ENCODE measurements around the gene FAT1.
"Not testable (repeated sequence)": the region's sequence is repeated elsewhere in the genome, so short reads cannot be mapped to it uniquely, and the experiment has no call there.

FAT1 gene

GRCh38 chr4:186757696-186758355 is 34.2 kb upstream of the FAT1 start:
- no peak overlapping the region for H3K27ac Mint-ChIP-seq
- no peak for ATAC-seq
- H3K4me3 Mint-ChIP-seq, result no peak overlapping the region
- no peaks in the 10 kb centered on the region for H3K36me3 Mint-ChIP-seq
- H3K4me1 Mint-ChIP-seq, result no peaks in the 10 kb centered on the region
- H3K9me3 Mint-ChIP-seq, result peaks cover 7% of the 10 kb centered on the region
- H3K27me3 Mint-ChIP-seq, result no peaks in the 10 kb centered on the region

- not testable (repeated sequence) for H3K9me3 Mint-ChIP-seq, H3K27ac Mint-ChIP-seq, ATAC-seq, H3K36me3 Mint-ChIP-seq, H3K4me3 Mint-ChIP-seq, H3K4me1 Mint-ChIP-seq, H3K27me3 Mint-ChIP-seq
These were observed 32.9 kb upstream of the FAT1 start for GRCh38 chr4:186756550-186756949.

DNA sequence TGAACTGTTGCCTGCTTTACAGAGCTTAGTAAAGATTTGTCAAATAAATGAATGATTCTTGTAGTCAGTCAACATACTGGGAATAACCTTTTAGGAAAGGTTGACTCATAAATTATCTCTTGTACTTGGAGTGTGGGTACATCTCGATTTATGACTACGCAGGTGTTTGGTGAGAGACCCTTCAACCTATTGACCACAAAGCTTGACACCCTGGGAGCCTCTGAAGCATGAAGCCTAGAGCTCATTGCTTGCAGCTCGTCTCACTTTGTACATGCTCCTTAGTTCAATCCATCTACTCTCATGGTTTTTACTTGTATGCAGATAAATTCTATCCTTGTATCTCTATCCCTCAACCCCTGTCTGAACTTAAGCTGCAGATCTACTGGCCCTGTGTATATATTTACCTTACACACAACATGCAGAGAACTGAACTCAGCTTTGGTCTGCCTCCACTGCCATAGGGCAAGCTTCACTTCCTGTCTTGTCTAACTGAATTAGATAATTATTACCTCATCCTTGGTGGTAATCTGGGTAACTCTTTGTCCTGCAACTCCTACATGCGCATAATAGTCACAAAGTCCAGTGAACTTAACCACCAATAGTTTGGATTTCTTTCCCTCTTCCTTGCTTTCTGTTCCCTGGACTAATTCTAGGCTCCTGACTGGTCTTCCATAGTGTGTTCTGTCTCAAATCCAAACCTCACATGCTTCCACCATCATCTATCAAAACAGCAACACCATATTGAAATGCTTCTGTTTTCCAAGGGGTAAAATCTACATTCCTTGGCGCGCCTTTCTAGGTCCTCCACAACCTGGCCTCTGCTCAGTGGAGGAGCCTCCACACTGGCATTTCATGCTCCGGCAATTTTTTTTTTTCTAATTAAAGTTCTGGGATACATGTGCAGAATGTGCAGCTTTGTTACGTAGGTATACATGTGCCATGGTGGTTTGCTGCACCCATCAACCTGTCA is 32.2 kb upstream of the FAT1 start:
- Mint-ChIP-seq H3K27me3 (no peaks in the 10 kb centered on the region), H3K4me1 (no peaks in the 10 kb centered on the region), H3K4me3 (no peak overlapping the region), H3K27ac (no peak overlapping the region), H3K9me3 (peaks cover 7% of the 10 kb centered on the region), H3K36me3 (no peaks in the 10 kb centered on the region)
- ATAC-seq, result no peak

DNA sequence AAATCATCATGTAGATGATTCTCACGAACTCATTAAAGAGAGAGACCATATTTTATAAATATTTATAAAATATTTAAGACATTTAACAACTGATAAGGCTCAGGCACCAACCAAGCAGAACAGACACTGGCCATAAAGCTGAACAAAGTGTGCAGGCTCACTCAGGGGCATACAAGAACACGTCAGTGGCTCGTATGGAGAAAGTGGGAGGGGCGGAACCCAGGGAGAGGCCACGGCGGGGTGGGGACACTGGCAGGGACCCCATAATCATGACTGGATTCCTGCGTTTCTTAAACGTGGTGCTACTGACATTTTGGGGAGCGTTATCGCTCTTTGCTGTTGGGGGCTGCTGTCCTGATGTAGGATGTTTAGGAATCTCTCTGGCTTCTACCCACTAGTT is 31.3 kb upstream of the FAT1 start:
- ATAC-seq, result no peak
- H3K36me3 Mint-ChIP-seq, result no peaks in the 10 kb centered on the region
- H3K27me3 Mint-ChIP-seq, result no peaks in the 10 kb centered on the region
- peaks cover 7% of the 10 kb centered on the region for H3K9me3 Mint-ChIP-seq
- no peak overlapping the region for H3K4me3 Mint-ChIP-seq
- no peaks in the 10 kb centered on the region for H3K4me1 Mint-ChIP-seq
- no peak overlapping the region for H3K27ac Mint-ChIP-seq

GRCh38 chr4:186752325-186752724 is 28.7 kb upstream of the FAT1 start:
- Mint-ChIP-seq H3K9me3 (peaks cover 7% of the 10 kb centered on the region), H3K4me1 (no peaks in the 10 kb centered on the region), H3K27me3 (no peaks in the 10 kb centered on the region), H3K4me3 (no peak overlapping the region), H3K36me3 (no peaks in the 10 kb centered on the region), H3K27ac (no peak overlapping the region)
- ATAC-seq, result no peak

- no peak overlapping the region for H3K4me3 Mint-ChIP-seq
- H3K36me3 Mint-ChIP-seq, result no peaks in the 10 kb centered on the region
- no peaks in the 10 kb centered on the region for H3K4me1 Mint-ChIP-seq
- H3K9me3 Mint-ChIP-seq, result no peaks in the 10 kb centered on the region
- no peaks in the 10 kb centered on the region for H3K27me3 Mint-ChIP-seq
- H3K27ac Mint-ChIP-seq, result no peak overlapping the region
- ATAC-seq, result no peak
These were observed 26.1 kb upstream of the FAT1 start for GRCh38 chr4:186749611-186750281.

DNA sequence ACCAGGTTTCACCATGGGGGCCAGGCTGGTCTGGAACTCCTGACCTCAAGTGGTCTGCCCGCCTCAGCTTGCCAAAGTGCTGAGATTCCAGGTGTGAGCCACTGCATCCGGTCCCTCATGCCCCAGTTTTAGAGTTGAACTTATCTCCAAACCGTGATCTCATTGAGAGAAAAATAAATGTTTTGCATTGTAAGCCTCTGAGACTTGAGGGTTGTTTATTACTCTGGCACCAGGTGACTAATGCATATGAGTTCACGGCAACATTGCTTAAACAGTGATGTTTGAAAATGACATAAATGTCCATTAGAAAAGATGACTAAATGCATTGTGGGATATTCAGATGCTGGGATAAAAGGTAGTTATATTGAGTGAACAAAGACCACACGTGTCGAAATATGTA is 22.9 kb upstream of the FAT1 start:
- Mint-ChIP-seq H3K4me1 (no peaks in the 10 kb centered on the region), H3K27ac (no peak overlapping the region), H3K36me3 (no peaks in the 10 kb centered on the region), H3K9me3 (no peaks in the 10 kb centered on the region), H3K4me3 (no peak overlapping the region), H3K27me3 (no peaks in the 10 kb centered on the region)
- ATAC-seq, result no peak

DNA sequence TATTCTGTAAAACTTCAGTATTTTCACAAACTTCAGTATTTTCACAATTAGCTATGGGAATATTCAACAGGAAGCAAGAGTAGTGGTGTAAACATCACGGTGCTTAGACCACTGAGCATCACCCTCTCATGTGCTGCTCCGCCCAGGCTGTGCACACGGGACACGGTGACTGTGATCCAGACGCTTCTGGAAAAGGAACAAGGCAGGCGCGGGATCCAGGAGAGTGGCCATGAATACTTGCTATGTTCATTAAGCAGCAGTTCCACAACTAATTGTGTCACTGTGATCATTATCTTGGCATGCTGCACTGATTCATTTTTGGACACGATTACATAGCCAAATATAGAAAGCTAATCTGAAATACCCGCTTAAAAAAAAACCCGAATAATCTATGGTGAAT is 19.6 kb upstream of the FAT1 start:
- no peaks in the 10 kb centered on the region for H3K36me3 Mint-ChIP-seq
- no peak overlapping the region for H3K27ac Mint-ChIP-seq
- no peak overlapping the region for H3K4me3 Mint-ChIP-seq
- H3K9me3 Mint-ChIP-seq, result no peaks in the 10 kb centered on the region
- H3K4me1 Mint-ChIP-seq, result no peaks in the 10 kb centered on the region
- no peak for ATAC-seq
- H3K27me3 Mint-ChIP-seq, result no peaks in the 10 kb centered on the region

DNA sequence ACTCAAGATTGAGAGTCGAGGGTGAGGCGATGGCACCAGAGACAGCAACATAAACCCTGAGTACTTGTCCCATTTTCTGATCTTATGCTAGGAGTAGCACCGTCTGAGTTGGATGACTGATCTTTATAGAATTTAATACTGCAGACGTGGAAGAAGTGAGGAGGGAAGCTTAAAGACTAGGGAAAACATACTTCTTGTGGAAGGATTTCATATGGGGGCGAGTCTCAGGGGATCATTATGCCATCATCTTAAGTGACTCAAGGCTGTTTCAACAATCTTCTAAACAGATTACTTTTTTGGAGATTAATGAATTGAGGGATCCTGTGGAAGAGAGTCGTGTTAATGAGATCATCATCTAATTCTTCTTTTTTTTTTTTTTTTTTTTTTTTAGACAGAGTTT is 17.2 kb upstream of the FAT1 start:
- H3K27me3 Mint-ChIP-seq, result no peaks in the 10 kb centered on the region

DNA sequence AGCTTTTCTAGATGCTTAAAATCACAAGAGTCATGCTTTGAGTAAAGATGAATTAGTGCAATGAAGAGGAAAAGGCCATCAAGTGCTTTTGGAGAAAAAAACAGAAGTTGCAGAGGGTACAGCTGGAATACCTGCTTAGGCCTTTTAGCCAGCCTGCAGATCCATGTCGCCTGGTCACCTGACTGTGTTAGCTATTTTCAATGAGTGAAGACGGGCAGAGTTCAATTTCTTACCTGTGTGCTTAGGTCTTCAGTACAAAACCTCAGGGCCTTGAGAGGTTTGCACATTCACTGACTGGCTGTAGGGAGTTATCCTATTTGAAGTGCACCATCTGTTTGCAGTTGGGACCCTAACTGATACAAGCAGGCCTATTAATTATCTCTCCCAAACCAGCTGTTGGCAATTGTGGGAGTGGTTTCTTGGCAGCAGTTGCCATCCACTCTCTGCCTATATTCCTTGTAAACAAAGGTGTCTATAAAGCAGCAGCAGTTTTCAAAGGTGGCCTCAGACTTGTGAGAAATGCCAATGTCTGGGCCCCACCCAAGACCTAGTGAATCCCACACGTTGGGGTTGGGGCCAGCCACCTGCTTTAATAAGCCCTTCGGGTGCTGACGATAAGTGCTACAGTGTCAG is 16.3 kb upstream of the FAT1 start:
- H3K9me3 Mint-ChIP-seq, result peaks cover 3% of the 10 kb centered on the region
- no peaks in the 10 kb centered on the region for H3K36me3 Mint-ChIP-seq
- ATAC-seq, result no peak
- H3K27me3 Mint-ChIP-seq, result no peaks in the 10 kb centered on the region
- no peak overlapping the region for H3K4me3 Mint-ChIP-seq
- no peak overlapping the region for H3K27ac Mint-ChIP-seq
- no peaks in the 10 kb centered on the region for H3K4me1 Mint-ChIP-seq

More for the DNA sequence above, 17.2 kb upstream of the FAT1 start:
- H3K36me3 Mint-ChIP-seq, result no peaks in the 10 kb centered on the region
- peak; percentile 24 for ATAC-seq
- no peak overlapping the region for H3K27ac Mint-ChIP-seq
- no peaks in the 10 kb centered on the region for H3K4me1 Mint-ChIP-seq
- peaks cover 2% of the 10 kb centered on the region for H3K9me3 Mint-ChIP-seq
- no peak overlapping the region for H3K4me3 Mint-ChIP-seq

DNA sequence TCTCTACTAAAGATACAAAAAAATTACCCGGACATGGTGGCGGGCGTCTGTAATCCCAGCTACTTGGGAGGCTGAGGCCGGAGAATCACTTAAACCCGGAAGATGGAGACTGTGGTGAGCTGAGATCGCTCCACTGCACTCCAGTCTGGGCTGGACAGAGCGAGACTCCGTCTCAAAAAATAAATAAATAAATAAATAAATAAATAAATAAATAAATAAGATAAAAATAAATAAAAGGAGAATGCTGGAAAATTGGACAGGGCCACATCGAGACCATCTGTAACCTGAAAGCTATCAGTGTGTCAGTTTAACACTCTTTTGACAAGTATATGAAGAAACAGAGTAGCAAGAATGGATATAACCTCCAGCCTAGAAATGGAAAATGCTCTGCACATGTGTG is 15.7 kb upstream of the FAT1 start:
- H3K27ac Mint-ChIP-seq, result no peak overlapping the region
- no peak overlapping the region for H3K4me3 Mint-ChIP-seq
- H3K36me3 Mint-ChIP-seq, result no peaks in the 10 kb centered on the region
- no peaks in the 10 kb centered on the region for H3K27me3 Mint-ChIP-seq
- no peak for ATAC-seq
- H3K4me1 Mint-ChIP-seq, result no peaks in the 10 kb centered on the region
- H3K9me3 Mint-ChIP-seq, result peaks cover 4% of the 10 kb centered on the region

GRCh38 chr4:186738421-186738820 is 14.8 kb upstream of the FAT1 start:
- Mint-ChIP-seq H3K27ac (no peak overlapping the region), H3K4me3 (no peak overlapping the region), H3K36me3 (no peaks in the 10 kb centered on the region), H3K4me1 (no peaks in the 10 kb centered on the region), H3K9me3 (peaks cover 6% of the 10 kb centered on the region), H3K27me3 (no peaks in the 10 kb centered on the region)
- ATAC-seq, result no peak

- no peak overlapping the region for H3K27ac Mint-ChIP-seq
- peaks cover 6% of the 10 kb centered on the region for H3K9me3 Mint-ChIP-seq
- H3K4me1 Mint-ChIP-seq, result no peaks in the 10 kb centered on the region
- H3K36me3 Mint-ChIP-seq, result no peaks in the 10 kb centered on the region
- no peak for ATAC-seq
- H3K4me3 Mint-ChIP-seq, result no peak overlapping the region
- no peaks in the 10 kb centered on the region for H3K27me3 Mint-ChIP-seq
These were observed 13.8 kb upstream of the FAT1 start for GRCh38 chr4:186737427-186737826.

GRCh38 chr4:186736466-186736865 is 12.8 kb upstream of the FAT1 start:
- no peaks in the 10 kb centered on the region for H3K27me3 Mint-ChIP-seq
- H3K4me3 Mint-ChIP-seq, result no peak overlapping the region
- H3K36me3 Mint-ChIP-seq, result no peaks in the 10 kb centered on the region
- H3K9me3 Mint-ChIP-seq, result peaks cover 6% of the 10 kb centered on the region
- no peak overlapping the region for H3K27ac Mint-ChIP-seq
- no peaks in the 10 kb centered on the region for H3K4me1 Mint-ChIP-seq
- ATAC-seq, result no peak

- Mint-ChIP-seq H3K27ac (no peak overlapping the region), H3K27me3 (no peaks in the 10 kb centered on the region)
- no peak for ATAC-seq
These were observed 10.6 kb upstream of the FAT1 start for GRCh38 chr4:186734251-186734650.

More at GRCh38 chr4:186734251-186734650, 10.6 kb upstream of the FAT1 start:
- no peaks in the 10 kb centered on the region for H3K4me1 Mint-ChIP-seq
- no peak overlapping the region for H3K4me3 Mint-ChIP-seq
- H3K36me3 Mint-ChIP-seq, result no peaks in the 10 kb centered on the region
- peaks cover 6% of the 10 kb centered on the region for H3K9me3 Mint-ChIP-seq

Measured in stimulated activated memory B cell treated with anti-CD40 and anti-IgM and Interleukin-4, amounts not matched to agents 10 μg/mL and 1 μg/mL and 100 μg/mL, for 72 hours (primary cell).